Measurements from ENCODE around the gene OASL. TPM values are rescaled to one million over a fixed set of nuclear protein-coding genes. Genes with fewer than 3 reads are reported as not detected.
"Not testable (repeated sequence)": the region's sequence is repeated elsewhere in the genome, so short reads cannot be mapped to it uniquely, and the experiment has no call there.

The OASL gene, protein sequence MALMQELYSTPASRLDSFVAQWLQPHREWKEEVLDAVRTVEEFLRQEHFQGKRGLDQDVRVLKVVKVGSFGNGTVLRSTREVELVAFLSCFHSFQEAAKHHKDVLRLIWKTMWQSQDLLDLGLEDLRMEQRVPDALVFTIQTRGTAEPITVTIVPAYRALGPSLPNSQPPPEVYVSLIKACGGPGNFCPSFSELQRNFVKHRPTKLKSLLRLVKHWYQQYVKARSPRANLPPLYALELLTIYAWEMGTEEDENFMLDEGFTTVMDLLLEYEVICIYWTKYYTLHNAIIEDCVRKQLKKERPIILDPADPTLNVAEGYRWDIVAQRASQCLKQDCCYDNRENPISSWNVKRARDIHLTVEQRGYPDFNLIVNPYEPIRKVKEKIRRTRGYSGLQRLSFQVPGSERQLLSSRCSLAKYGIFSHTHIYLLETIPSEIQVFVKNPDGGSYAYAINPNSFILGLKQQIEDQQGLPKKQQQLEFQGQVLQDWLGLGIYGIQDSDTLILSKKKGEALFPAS
- 1 to 10 TPM; 4.0 to 5.2 TPM for total RNA-seq

DNA sequence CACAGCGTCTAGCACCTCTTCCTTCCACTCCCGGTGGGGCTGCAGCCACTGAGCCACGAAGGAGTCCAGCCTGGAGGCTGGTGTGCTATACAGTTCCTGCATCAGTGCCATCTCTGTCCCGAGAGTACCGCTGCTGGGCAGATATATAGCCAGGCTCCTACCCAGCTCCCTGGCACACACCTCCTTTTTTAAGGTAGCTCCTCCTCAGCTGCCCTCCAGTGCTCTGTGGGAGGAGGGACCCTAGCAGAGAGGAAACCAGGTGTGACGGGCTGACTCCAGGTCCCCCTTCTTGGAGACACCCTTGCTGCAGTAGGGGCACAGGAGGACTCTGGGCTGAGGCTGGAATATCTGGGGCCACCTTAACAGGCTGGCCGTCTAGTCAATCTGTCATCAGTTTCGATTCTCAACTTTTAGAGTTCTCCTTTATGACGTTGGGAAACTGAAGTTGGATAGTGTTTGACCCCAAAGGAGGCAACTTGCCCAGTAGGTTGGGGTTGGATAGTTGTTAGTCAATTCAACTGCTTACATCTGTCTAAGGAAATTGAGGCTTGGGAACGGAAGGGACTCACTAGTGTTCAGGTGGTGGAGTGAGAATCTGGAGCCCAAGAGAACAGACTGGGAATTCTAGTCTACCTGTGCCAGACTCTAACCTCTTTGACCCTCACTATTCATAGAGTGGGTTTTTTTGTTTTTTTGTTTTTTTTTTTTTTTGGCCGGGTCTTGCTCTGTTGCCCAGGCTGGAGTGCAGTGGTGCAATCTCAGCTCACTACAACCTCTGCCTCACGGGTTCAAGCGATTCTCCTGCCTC is at the start of gene OASL:
Gene OASL, minus strand, starts transcription at position 386 of the 808 bp plus-strand sequence. Its CDS starts 275 bp downstream, at position 111.
- no peaks in the 10 kb centered on the region for H3K9me3 Mint-ChIP-seq
- peak; percentile 59 for ATAC-seq (replicated peaks)
- peak within 1 kb of the TSS; percentile 51 for H3K27ac Mint-ChIP-seq
- peak within 1 kb of the TSS; percentile 74 for H3K4me3 Mint-ChIP-seq
- peaks cover 23% of the 10 kb centered on the region for H3K4me1 Mint-ChIP-seq
- H3K36me3 Mint-ChIP-seq (ENCODE audit: low read depth): no peaks in the 10 kb centered on the region
- H3K27me3 Mint-ChIP-seq: peaks cover 6% of the 10 kb centered on the region

DNA sequence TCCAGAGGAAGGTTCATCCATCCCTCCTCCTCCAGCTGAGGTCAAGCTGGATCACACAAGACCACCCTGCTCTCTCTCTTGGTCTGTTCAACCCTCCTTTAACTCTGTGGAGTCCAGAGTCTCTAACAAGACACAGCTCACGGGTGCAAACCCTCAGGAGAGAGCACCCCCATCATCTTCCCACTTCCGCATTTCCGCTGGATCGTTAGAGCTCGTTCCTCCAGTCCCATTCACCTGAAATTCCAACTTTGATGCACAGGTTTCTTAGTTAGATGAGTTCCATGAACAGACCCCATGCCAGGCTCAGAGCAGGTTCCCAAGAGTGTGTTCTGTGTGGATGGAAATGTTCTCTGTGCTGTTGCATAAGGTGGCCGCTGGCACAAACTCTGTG is 49.1 kb upstream of the OASL start:
- H3K4me1 Mint-ChIP-seq: peaks cover 15% of the 10 kb centered on the region
- H3K4me3 Mint-ChIP-seq: no peak overlapping the region
- no peaks in the 10 kb centered on the region for H3K36me3 Mint-ChIP-seq (ENCODE audit: low read depth)
- H3K9me3 Mint-ChIP-seq: no peaks in the 10 kb centered on the region
- H3K27ac Mint-ChIP-seq: peak overlapping the region; percentile 23
- no peaks in the 10 kb centered on the region for H3K27me3 Mint-ChIP-seq
- ATAC-seq (replicated peaks): no peak

DNA sequence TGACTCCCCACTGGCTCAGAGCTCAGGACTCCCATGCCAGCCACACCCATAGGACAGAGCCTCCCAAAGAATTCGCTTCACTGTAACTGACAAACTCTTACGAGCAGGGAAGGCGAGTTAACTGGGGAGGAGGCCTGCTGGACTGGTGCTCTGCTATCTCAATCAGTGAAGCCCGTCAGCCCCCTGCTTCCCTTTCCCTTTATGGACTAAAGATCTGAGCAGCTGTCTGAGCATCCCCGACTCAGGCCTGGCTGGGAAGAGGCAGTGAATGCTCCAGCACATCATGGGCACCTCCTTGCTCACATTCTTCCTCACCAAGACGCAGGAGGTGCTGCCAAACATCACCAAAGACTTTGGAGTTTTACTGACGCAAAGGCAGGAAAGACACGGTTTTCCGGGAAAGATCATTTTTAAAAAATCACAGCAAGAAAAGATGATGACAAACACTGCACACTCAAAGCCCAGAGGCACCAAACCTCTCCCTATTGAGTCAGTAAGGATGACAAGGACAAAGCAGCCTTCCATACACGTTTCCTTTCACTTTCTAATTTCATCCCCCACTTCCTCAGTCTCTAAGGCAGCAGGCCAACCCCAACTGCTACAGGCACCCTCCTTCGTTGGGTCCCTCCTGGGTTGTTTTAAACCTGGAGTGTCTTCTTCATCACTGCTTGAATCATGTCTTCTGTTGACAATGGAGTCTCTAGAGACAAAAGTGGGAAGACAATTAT is 48.6 kb upstream of the OASL start:
- Mint-ChIP-seq H3K9me3 (no peaks in the 10 kb centered on the region), H3K27ac (peak overlapping the region; percentile 23), H3K4me3 (no peak overlapping the region), H3K36me3 (ENCODE audit: low read depth) (no peaks in the 10 kb centered on the region), H3K4me1 (peaks cover 15% of the 10 kb centered on the region), H3K27me3 (no peaks in the 10 kb centered on the region)
- no peak for ATAC-seq (replicated peaks)

DNA sequence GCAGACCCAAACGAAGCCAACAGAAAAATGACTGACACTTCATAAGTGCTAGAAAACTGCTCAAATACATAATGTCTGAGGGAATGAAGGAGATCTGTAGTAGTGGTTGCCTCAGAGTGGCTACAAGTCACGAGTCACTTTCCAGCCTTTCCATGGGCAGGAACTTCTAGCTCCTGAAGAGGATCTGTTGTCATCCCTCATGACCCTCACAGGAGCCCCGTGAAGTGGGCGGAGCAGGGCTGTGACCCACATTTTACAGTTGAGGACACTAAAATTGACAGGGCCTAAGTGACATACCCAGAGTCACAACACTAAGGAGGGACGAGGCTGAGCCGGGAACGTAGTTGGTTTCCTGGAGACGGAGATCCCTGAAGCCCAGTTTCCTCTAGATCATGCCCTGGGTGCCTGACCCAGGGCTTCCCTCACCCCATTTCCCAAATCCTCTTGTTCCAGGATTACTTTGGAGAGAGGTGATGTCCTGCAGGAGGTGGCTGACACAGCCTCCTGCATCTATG is 47.8 kb upstream of the OASL start:
- no peak for ATAC-seq (replicated peaks)
- H3K4me3 Mint-ChIP-seq: no peak overlapping the region
- H3K27me3 Mint-ChIP-seq: no peaks in the 10 kb centered on the region
- no peaks in the 10 kb centered on the region for H3K36me3 Mint-ChIP-seq (ENCODE audit: low read depth)
- H3K4me1 Mint-ChIP-seq: peaks cover 11% of the 10 kb centered on the region
- no peaks in the 10 kb centered on the region for H3K9me3 Mint-ChIP-seq
- H3K27ac Mint-ChIP-seq: no peak overlapping the region

DNA sequence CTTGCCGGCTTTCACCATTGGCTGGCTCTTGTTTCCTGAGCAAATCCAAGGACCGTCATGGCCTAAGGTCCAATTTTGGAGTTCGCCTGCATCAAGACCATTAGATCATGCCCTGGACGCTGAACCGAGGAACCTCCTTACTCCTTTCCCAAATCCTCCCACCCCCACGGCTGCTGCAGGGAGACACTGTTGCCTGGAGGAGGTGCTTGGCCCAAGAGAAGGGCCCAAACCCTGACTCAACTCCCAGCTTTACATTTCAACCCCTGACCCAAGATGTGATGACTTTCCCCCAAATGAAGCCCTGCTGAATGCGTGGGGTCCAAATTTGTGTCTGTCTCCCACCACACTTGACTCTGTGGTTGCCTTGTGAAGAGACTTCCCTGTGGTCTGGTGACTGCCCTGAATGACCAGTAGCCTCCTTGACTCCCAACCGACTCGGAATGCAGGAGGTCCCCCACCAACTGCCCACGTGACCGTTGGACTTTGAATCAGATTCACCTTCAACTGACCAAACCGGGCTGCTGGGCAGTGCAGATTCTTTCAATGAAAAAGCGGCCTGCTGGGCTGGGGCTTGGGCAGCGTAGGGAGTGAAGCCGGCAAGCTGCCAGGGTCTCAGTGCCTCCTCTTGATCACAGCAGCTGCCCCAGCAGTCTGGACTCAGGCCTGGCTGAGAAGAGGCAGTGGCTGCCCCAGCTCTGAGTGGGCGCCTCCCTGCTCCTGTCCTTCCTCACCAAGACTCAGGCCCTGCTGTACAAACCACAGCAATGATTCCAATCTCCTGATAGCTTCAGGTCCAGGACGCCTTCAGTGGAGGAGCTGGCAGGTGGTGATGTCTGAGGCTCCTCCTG is 46.7 kb upstream of the OASL start:
- no peak for ATAC-seq (replicated peaks)
- H3K9me3 Mint-ChIP-seq: no peaks in the 10 kb centered on the region
- H3K4me3 Mint-ChIP-seq: no peak overlapping the region
- no peaks in the 10 kb centered on the region for H3K27me3 Mint-ChIP-seq
- no peak overlapping the region for H3K27ac Mint-ChIP-seq
- no peaks in the 10 kb centered on the region for H3K36me3 Mint-ChIP-seq (ENCODE audit: low read depth)
- peaks cover 11% of the 10 kb centered on the region for H3K4me1 Mint-ChIP-seq

DNA sequence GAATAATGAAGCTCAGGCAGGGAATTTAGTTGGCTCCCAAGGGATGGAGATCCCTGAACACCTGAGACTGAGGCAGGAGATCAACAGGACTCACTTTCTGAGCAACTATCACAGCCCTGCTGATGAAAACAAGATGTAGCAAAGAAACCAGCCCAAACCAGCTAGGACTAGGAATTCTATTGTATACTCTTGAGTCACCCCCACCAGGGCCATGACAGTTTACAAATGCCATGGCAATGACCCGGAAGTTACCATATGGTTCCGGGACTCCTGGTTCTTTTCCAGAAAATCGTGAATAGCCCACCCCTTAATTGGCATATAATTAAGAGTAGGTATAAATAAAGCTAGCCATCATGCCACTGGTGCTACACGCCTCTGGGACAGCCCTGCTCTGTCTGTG is 46.0 kb upstream of the OASL start:
- no peaks in the 10 kb centered on the region for H3K9me3 Mint-ChIP-seq
- ATAC-seq (replicated peaks): no peak
- no peak overlapping the region for H3K4me3 Mint-ChIP-seq
- H3K27me3 Mint-ChIP-seq: no peaks in the 10 kb centered on the region
- H3K4me1 Mint-ChIP-seq: peaks cover 11% of the 10 kb centered on the region
- no peak overlapping the region for H3K27ac Mint-ChIP-seq
- no peaks in the 10 kb centered on the region for H3K36me3 Mint-ChIP-seq (ENCODE audit: low read depth)

DNA sequence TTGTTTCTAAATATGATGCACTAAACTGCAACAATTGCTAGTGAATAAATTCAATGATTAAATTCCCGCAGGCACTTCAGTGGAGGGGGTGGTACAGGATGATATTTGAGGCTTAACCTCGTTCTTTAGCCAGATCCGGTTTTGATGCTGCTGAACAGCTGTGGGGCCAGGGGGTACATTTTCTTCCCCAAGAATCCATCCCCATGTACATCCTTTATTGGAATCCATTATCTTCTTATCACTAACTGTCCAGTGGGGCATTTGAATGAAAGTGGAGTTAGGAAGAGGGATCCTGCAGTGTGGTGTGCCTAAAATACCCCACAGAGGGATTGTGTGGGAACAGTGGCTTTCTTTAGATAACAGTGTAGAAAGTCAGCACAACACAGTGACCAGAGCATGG is 45.2 kb upstream of the OASL start:
- peaks cover 11% of the 10 kb centered on the region for H3K4me1 Mint-ChIP-seq
- H3K36me3 Mint-ChIP-seq (ENCODE audit: low read depth): no peaks in the 10 kb centered on the region
- no peak overlapping the region for H3K4me3 Mint-ChIP-seq
- H3K27ac Mint-ChIP-seq: no peak overlapping the region
- no peaks in the 10 kb centered on the region for H3K9me3 Mint-ChIP-seq
- no peak for ATAC-seq (replicated peaks)
- no peaks in the 10 kb centered on the region for H3K27me3 Mint-ChIP-seq

DNA sequence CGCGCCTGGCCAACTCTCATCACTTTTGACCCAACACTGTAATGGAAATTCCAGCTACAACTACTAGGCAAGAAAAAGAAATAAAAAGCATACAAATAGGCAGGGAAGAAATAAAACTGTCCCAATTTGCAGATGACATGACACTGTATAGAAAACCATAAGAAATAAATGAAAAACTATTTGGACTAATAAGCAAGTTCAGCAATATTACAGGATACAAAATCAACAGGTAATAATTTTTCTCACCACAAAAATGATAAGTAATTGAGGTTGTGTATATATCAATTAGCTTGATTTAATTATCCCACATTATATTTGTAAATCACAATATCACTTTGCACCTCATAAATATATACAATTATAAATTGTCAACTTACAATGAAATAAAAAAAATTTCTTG is 41.9 kb upstream of the OASL start:
- H3K4me3 Mint-ChIP-seq: no peak overlapping the region
- H3K36me3 Mint-ChIP-seq (ENCODE audit: low read depth): no peaks in the 10 kb centered on the region
- no peaks in the 10 kb centered on the region for H3K27me3 Mint-ChIP-seq
- H3K4me1 Mint-ChIP-seq: no peaks in the 10 kb centered on the region
- ATAC-seq (replicated peaks): no peak
- no peak overlapping the region for H3K27ac Mint-ChIP-seq
- H3K9me3 Mint-ChIP-seq: no peaks in the 10 kb centered on the region

DNA sequence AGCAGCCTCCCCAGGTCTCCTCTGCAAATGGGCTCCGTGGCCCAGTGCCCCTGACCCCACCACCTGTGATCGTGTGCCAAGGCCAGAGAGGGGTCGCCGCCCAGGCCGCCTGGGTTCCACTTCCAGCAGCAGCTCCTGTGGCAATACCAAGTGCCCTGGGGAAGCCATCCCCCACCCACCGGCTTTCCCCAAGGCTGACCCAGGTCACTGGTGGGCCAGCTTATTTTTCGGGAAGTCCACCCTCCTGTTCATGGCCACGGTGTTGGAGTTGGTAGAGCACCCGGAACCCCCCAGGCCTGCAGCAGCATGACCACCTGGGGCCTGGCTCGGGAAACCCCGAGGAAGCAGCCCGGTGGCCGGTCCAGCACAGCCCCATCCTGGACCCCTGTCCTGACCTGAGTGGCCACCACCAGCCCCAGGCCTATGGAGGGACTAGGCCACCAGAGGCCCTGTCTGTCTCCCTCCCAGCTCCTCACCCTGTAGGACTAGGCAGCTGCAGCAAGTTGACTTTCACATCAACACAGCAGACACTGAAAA is 40.8 kb upstream of the OASL start:
- no peaks in the 10 kb centered on the region for H3K4me1 Mint-ChIP-seq
- no peaks in the 10 kb centered on the region for H3K36me3 Mint-ChIP-seq (ENCODE audit: low read depth)
- ATAC-seq (replicated peaks): no peak
- no peaks in the 10 kb centered on the region for H3K27me3 Mint-ChIP-seq
- H3K9me3 Mint-ChIP-seq: no peaks in the 10 kb centered on the region
- H3K4me3 Mint-ChIP-seq: no peak overlapping the region
- H3K27ac Mint-ChIP-seq: no peak overlapping the region

DNA sequence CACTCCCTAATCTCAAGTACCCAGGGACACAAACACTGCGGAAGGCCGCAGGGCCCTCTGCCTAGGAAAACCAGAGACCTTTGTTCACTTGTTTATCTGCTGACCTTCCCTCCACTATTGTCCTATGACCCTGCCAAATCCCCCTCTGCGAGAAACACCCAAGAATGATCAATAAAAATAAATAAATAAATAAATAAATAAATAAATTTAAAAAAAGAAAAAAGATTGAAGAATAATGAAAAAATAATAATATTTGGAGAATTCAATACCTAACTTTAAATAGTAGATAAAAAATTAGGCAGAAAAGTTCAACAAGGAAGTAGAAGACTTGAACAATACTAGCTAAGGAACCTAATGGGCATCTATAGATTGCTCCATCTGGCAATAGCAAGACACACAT is 38.4 kb upstream of the OASL start:
- H3K9me3 Mint-ChIP-seq; H3K4me3 Mint-ChIP-seq; H3K4me1 Mint-ChIP-seq; H3K36me3 Mint-ChIP-seq (ENCODE audit: low read depth); ATAC-seq (replicated peaks); H3K27ac Mint-ChIP-seq; H3K27me3 Mint-ChIP-seq: not testable (repeated sequence)

DNA sequence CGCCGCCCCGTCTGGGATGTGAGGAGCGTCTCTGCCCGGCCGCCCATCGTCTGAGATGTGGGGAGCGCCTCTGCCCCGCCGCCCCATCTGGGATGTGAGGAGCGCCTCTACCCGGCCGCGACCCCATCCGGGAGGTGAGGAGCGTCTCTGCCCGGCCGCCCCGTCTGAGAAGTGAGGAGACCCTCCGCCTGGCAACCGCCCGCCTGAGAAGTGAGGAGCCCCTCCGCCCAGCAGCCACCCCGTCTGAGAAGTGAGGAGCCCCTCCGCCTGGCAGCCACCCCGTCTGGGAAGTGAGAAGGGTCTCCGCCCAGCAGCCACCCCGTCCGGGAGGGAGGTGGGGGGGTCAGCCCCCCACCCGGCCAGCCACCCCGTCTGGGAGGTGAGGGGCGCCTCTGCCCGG is 36.9 kb upstream of the OASL start:
- not testable (repeated sequence) for H3K36me3 Mint-ChIP-seq (ENCODE audit: low read depth); H3K4me1 Mint-ChIP-seq; H3K9me3 Mint-ChIP-seq; H3K4me3 Mint-ChIP-seq; ATAC-seq (replicated peaks); H3K27me3 Mint-ChIP-seq; H3K27ac Mint-ChIP-seq

DNA sequence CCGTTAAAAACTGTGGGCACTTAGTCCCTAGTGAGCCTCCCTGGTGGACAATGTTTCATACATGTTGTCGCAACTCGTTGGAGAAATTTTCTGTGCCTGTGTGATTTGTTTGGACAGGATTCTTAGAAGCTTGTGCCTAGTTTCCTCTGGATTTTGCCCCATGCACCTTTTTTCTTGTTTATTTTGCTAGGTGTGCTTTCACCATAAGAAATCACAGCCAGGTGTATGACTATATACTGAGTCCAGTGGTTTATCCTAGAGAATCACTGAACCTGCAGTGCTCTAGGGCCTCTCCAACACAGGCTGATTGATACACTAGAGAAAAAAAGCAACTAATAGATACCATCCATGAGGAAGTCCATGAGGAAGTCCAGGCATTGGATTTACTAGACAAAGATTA is 33.1 kb upstream of the OASL start:
- Mint-ChIP-seq H3K4me1 (no peaks in the 10 kb centered on the region), H3K27me3 (no peaks in the 10 kb centered on the region), H3K4me3 (no peak overlapping the region), H3K27ac (no peak overlapping the region), H3K36me3 (ENCODE audit: low read depth) (no peaks in the 10 kb centered on the region), H3K9me3 (peaks cover 4% of the 10 kb centered on the region)
- no peak for ATAC-seq (replicated peaks)

DNA sequence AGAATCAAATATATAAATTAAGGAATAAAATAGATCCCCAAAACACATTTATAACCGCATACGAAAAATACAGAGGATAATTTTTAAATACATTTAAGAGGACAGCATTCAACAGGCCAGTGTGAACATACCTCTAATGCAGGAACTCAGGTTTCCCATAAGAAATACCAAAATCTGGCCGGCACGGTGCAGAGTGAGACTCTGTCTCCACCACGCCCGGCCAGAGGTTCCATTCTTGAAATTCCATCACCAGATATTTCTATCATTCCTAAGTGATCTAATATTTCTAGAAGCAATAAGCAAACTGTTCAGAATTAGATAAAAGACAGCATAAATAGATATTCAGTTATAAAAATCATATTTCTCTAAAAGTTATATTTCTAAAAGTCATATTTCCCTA is 30.2 kb upstream of the OASL start:
- Mint-ChIP-seq H3K27ac (no peak overlapping the region), H3K9me3 (peaks cover 4% of the 10 kb centered on the region), H3K27me3 (no peaks in the 10 kb centered on the region), H3K4me1 (no peaks in the 10 kb centered on the region), H3K4me3 (no peak overlapping the region), H3K36me3 (ENCODE audit: low read depth) (no peaks in the 10 kb centered on the region)
- ATAC-seq (replicated peaks): no peak
